Glutamatergic neuron (in vitro differentiated cells): ENCODE results near the gene FLT1. TPM values are rescaled to one million over a fixed set of nuclear protein-coding genes. Genes with fewer than 3 reads are reported as not detected.

Experiments
- DNase-seq: peaks from one replicate; pipeline ENCODE4 v3.0.0; 2022
- H3K27ac Mint-ChIP-seq: one replicate; pipeline ENCODE4 v1.8.0; 2020; ENCODE audit warnings: mild to moderate bottlenecking, mixed read lengths, inconsistent platforms; ENCODE audit not compliant: unreplicated experiment
- H3K27me3 Mint-ChIP-seq: one replicate; pipeline ENCODE4 v1.8.0; 2020; ENCODE audit warnings: mild to moderate bottlenecking, moderate library complexity, mixed read lengths, inconsistent platforms; ENCODE audit not compliant: unreplicated experiment
- H3K36me3 Mint-ChIP-seq: one replicate; pipeline ENCODE4 v1.8.0; 2020; ENCODE audit warnings: mild to moderate bottlenecking, mixed read lengths, inconsistent platforms; ENCODE audit not compliant: unreplicated experiment
- H3K4me1 Mint-ChIP-seq: one replicate; pipeline ENCODE4 v1.8.0; 2020; ENCODE audit warnings: mild to moderate bottlenecking, low read depth, mixed read lengths, inconsistent platforms; ENCODE audit not compliant: unreplicated experiment
- H3K4me3 Mint-ChIP-seq: one replicate; pipeline ENCODE4 v1.8.0; 2020; ENCODE audit warnings: mild to moderate bottlenecking, mixed read lengths, inconsistent platforms; ENCODE audit not compliant: unreplicated experiment
- H3K9me3 Mint-ChIP-seq: one replicate; pipeline ENCODE4 v1.8.0; 2020; ENCODE audit warnings: mild to moderate bottlenecking, moderate library complexity, mixed read lengths, inconsistent platforms; ENCODE audit not compliant: unreplicated experiment
- total RNA-seq: library from RNA; stranded (reverse); fragmentation: NEBNext Ultra II Directional; extraction: Animal tissue kit (Norgen Biotek cat#: 25700); gene quantifications from one replicate; pipeline ENCODE4 v1.2.1, GENCODE V29; 2021; ENCODE audit not compliant: unreplicated experiment
- TF ChIP-seq, protein P1 (sequence below): fragments of 200-600 bp; sonication (generic); IDR thresholded peaks from one replicate; pipeline ENCODE4 v1.5.0; 2021; ENCODE audit not compliant: partially characterized antibody, unreplicated experiment

The FLT1 gene
- total RNA-seq, 1 donor from 2014 or later = 49.8 TPM

GRCh38 chr13:28349371-28349770 lies 145.6 kb downstream of the FLT1 start:
- DNase-seq = no peak
- Mint-ChIP-seq H3K36me3 (no peaks in the 10 kb centered on the region), H3K27ac (no peak overlapping the region), H3K9me3 (peaks cover 2% of the 10 kb centered on the region), H3K27me3 (no peaks in the 10 kb centered on the region), H3K4me1 (peaks cover under 1% of the 10 kb centered on the region), H3K4me3 (no peak overlapping the region)
- TF ChIP-seq, protein P1, sequence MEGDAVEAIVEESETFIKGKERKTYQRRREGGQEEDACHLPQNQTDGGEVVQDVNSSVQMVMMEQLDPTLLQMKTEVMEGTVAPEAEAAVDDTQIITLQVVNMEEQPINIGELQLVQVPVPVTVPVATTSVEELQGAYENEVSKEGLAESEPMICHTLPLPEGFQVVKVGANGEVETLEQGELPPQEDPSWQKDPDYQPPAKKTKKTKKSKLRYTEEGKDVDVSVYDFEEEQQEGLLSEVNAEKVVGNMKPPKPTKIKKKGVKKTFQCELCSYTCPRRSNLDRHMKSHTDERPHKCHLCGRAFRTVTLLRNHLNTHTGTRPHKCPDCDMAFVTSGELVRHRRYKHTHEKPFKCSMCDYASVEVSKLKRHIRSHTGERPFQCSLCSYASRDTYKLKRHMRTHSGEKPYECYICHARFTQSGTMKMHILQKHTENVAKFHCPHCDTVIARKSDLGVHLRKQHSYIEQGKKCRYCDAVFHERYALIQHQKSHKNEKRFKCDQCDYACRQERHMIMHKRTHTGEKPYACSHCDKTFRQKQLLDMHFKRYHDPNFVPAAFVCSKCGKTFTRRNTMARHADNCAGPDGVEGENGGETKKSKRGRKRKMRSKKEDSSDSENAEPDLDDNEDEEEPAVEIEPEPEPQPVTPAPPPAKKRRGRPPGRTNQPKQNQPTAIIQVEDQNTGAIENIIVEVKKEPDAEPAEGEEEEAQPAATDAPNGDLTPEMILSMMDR = no peak

DNA sequence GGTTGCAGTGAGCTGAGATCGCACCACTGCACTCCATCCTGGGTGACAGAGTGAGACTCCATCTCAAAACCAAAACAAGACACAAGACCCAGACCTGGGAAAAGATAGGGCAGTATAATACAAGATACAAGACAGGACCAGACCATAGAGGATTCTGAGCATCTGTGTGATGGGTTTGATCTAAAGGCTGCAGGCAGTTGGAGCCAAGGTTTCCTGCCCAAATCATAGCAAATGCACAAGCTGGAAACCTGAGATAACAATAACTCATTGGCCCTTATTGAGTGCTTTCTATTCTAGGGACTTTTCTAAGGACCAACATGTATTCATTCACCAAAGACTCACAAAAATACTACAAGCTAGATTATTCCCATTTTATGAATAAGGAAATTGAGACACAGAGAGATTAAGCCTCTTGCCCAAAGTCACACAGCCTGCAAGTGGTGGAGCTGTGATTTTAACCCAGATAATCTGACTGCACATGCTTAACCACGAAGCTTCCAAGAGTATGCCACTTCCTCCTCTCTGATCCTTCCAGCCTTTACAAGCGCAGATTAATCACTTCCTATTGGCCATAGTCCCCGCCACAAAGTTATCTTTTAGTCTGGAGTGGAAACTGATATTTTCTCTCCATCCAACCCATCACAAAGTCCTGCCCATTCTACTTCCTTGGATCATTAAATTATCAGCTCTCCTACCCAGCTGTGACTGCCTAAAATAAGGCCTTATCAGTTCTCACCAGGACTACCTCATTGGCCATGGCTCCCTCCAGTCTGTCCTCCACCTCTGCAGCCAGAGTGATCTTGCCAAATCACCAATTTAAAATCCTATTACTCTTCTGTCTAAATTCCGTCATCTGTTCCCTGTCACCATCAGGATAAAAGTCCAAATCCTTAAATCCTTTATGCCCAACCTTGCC lies 147.2 kb downstream of the FLT1 start:
- H3K4me3 Mint-ChIP-seq = no peak overlapping the region
- no peaks in the 10 kb centered on the region for H3K36me3 Mint-ChIP-seq
- peaks cover 2% of the 10 kb centered on the region for H3K9me3 Mint-ChIP-seq
- DNase-seq = no peak
- peaks cover 2% of the 10 kb centered on the region for H3K4me1 Mint-ChIP-seq
- no peak overlapping the region for H3K27ac Mint-ChIP-seq
- H3K27me3 Mint-ChIP-seq = no peaks in the 10 kb centered on the region
- TF ChIP-seq, protein P1 = no peak

DNA sequence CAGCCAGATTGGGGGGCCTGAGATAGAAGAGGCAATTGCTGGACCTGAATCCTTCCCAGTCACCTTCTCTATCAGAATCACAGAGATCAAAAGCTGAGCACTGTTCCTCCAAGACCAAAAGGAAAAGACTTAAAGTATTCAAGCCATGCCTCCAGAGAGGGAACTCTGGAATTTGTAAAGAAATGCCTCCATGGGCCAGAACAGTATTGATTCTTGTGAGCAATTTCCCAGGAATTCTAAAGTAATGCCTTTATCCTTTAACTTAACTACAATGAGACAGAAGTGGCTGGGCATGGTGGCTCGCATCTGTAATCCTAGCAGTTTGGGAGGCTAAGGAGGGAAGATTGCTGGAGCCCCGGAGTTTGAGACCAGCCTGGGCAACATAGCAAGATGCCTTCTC lies 148.8 kb downstream of the FLT1 start:
- no peak for DNase-seq
- H3K4me1 Mint-ChIP-seq = peaks cover 2% of the 10 kb centered on the region
- TF ChIP-seq, protein P1 = no peak
- H3K36me3 Mint-ChIP-seq = no peaks in the 10 kb centered on the region
- H3K27ac Mint-ChIP-seq = no peak overlapping the region
- no peaks in the 10 kb centered on the region for H3K9me3 Mint-ChIP-seq
- no peak overlapping the region for H3K4me3 Mint-ChIP-seq
- no peaks in the 10 kb centered on the region for H3K27me3 Mint-ChIP-seq

DNA sequence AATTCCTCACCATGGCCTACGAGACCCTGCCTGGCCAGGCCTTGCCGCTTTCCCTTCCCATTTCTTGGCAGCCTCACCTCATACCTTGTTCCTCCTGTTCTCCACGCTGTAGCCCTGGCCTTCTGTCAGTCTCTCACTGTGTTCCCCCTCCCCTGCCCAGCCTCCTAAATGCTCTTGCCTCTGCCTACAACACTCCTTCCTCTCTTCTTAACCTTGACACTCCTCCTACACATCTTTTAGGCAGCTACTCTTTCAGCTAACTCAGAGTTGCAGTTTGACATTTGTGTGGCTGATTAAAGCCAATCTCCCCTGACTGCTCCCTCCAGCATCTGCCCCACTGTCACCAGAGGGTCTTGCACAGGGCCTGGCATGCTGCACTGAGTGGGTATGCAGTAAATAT lies 150.8 kb downstream of the FLT1 start:
- Mint-ChIP-seq H3K36me3 (no peaks in the 10 kb centered on the region), H3K4me3 (no peak overlapping the region), H3K4me1 (peaks cover 2% of the 10 kb centered on the region), H3K27me3 (no peaks in the 10 kb centered on the region), H3K9me3 (no peaks in the 10 kb centered on the region), H3K27ac (no peak overlapping the region)
- DNase-seq = no peak
- TF ChIP-seq, protein P1 = no peak

DNA sequence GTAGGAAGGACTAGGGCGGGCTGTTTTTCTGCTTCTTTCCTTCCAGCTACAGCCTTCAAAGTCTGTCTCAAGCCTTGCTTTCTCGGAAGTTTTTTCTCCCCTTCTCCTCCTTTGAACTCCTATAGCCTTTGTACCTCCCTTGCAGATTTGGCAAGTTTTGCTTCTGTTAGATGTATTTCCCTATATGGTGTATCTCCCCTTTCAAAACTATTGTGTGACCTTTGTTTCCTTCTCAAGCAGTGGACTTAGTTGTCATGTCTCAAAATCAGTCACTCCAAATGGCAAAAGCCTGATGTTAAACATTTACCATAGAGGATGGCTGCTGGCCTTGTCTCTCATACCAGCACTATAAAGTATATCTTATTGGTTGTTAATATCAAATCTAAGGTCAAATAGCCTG lies 152.7 kb downstream of the FLT1 start:
- H3K36me3 Mint-ChIP-seq = no peaks in the 10 kb centered on the region
- no peak overlapping the region for H3K27ac Mint-ChIP-seq
- TF ChIP-seq, protein P1 = no peak
- no peaks in the 10 kb centered on the region for H3K9me3 Mint-ChIP-seq
- peaks cover 4% of the 10 kb centered on the region for H3K27me3 Mint-ChIP-seq
- H3K4me3 Mint-ChIP-seq = no peak overlapping the region
- no peak for DNase-seq
- peaks cover 2% of the 10 kb centered on the region for H3K4me1 Mint-ChIP-seq
